GM21360 (cell line): ENCODE measurements around the gene PLCB3.
"Not testable (repeated sequence)": the region's sequence is repeated elsewhere in the genome, so short reads cannot be mapped to it uniquely, and the experiment has no call there.

Source experiments
- ATAC-seq: cut with Tn5 transposase; IDR thresholded peaks from one replicate; pipeline ENCODE4 v1.9.1; 2021; ENCODE audit warnings: mild to moderate bottlenecking, moderate library complexity; ENCODE audit not compliant: unreplicated experiment

PLCB3 gene

GRCh38 chr11:64235437-64236161, 15.7 kb upstream of the PLCB3 start:
- no peak for ATAC-seq

GRCh38 chr11:64237484-64237951, 13.8 kb upstream of the PLCB3 start:
- no peak for ATAC-seq

GRCh38 chr11:64238076-64238475, 13.3 kb upstream of the PLCB3 start:
- no peak for ATAC-seq

GRCh38 chr11:64238999-64239398, 12.3 kb upstream of the PLCB3 start:
- no peak for ATAC-seq

- ATAC-seq, result no peak
Measured at GRCh38 chr11:64239662-64240434, 11.5 kb upstream of the PLCB3 start.

- peak; percentile 40 for ATAC-seq
Measured at GRCh38 chr11:64240435-64241240, 10.7 kb upstream of the PLCB3 start, which contains the start of gene FKBP2. TSS of gene FKBP2 (plus strand) at chr11:64241095. CDS start at chr11:64242388, 1,293 bp downstream.

GRCh38 chr11:64241241-64241490, 10.2 kb upstream of the PLCB3 start:
- peak; percentile 60 for ATAC-seq

GRCh38 chr11:64241491-64242374, 9.6 kb upstream of the PLCB3 start:
- ATAC-seq, result peak; percentile 53

- no peak for ATAC-seq
Measured at GRCh38 chr11:64243236-64243854, 8.0 kb upstream of the PLCB3 start.

- ATAC-seq, result no peak
Measured at GRCh38 chr11:64244107-64244506, 7.2 kb upstream of the PLCB3 start.

GRCh38 chr11:64244966-64245365, 6.4 kb upstream of the PLCB3 start:
- ATAC-seq, result no peak

- no peak for ATAC-seq
Measured at GRCh38 chr11:64245401-64245796, 5.9 kb upstream of the PLCB3 start.

- ATAC-seq, result no peak
Measured at GRCh38 chr11:64245797-64246620, 5.3 kb upstream of the PLCB3 start.

GRCh38 chr11:64246621-64246870, 4.8 kb upstream of the PLCB3 start:
- not testable (repeated sequence) for ATAC-seq

- ATAC-seq, result no peak
Measured at GRCh38 chr11:64246871-64247728, 4.2 kb upstream of the PLCB3 start, which contains the start of gene PPP1R14B. TSS of gene PPP1R14B (minus strand) at chr11:64246943. CDS start at chr11:64246673, 270 bp downstream.

- no peak for ATAC-seq
Measured at GRCh38 chr11:64247729-64248531, 3.4 kb upstream of the PLCB3 start.

- no peak for ATAC-seq
Measured at GRCh38 chr11:64248578-64248977, 2.8 kb upstream of the PLCB3 start.

- no peak for ATAC-seq
Measured at GRCh38 chr11:64249038-64249437, 2.3 kb upstream of the PLCB3 start.
